ENCODE results near the gene EFNA5. TPM values are rescaled to one million over a fixed set of nuclear protein-coding genes. Genes with fewer than 3 reads are reported as not detected.

EFNA5 gene
- polyA plus RNA-seq, 1 donor (not counting 4 experiments of a cell fraction or from before 2014, with no cell fraction given): 4.8 TPM

- Histone ChIP-seq H3K9me3 (ENCODE audit: control insufficient read depth, low read depth, low read length) (no peaks in the 10 kb centered on the region), H3K4me2 (ENCODE audit: control insufficient read depth, extremely low read depth, insufficient read depth, low read depth, low read length) (no peak overlapping the region), H3K4me1 (ENCODE audit: control insufficient read depth, extremely low read depth, insufficient read depth, low read length) (peaks cover 43% of the 10 kb centered on the region), H3K9ac (ENCODE audit: control insufficient read depth, extremely low read depth, insufficient read depth, low read length) (no peak overlapping the region), H4K20me1 (ENCODE audit: control insufficient read depth, extremely low read depth, insufficient read depth, low read length) (no peaks in the 10 kb centered on the region), H3K4me3 (ENCODE audit: control insufficient read depth in 2 of 3, extremely low read depth in 1 of 3, insufficient read depth in 2 of 3, low read depth in 1 of 3, low read length in 3 of 3) (no peak overlapping the region), H3K27ac (ENCODE audit: control insufficient read depth, insufficient read depth, low read length) (no peak overlapping the region), H3K36me3 (ENCODE audit: control insufficient read depth in 2 of 2, extremely low read depth in 1 of 2, insufficient read depth in 2 of 2, low read length in 2 of 2) (no peaks in the 10 kb centered on the region), H2AFZ (ENCODE audit: control insufficient read depth, low read length) (no peak overlapping the region), H3K27me3 (ENCODE audit: control insufficient read depth, extremely low read depth, insufficient read depth, low read length) (no peaks in the 10 kb centered on the region), H3K79me2 (ENCODE audit: control insufficient read depth, insufficient read depth, low read length) (peaks cover 13% of the 10 kb centered on the region), H3K9me1 (ENCODE audit: control insufficient read depth, extremely low read depth, insufficient read depth, low read length) (no peaks in the 10 kb centered on the region)
- dilution Hi-C loops (cut with MboI; ENCODE audit: extremely low pct_ligation_motif_present, low sequenced_read_pairs): no loop called here
- FAIRE-seq: no peak
- no peak for TF ChIP-seq CTCF (optimal IDR thresholded peaks at IDR 0.05 in 1 of 3, IDR thresholded peaks at IDR 0.05 in 1 of 3, conservative IDR thresholded peaks at IDR 0.05 in 1 of 3; ENCODE audit: extremely low read depth in 1 of 3, insufficient read depth in 2 of 3, low read length in 3 of 3)
- TF ChIP-seq EZH2 (IDR thresholded peaks at IDR 0.05; ENCODE audit: low read length): no peak
- DNase-seq (ENCODE audit: low read depth, low spot score): no peak
These were observed 211.1 kb downstream of the EFNA5 start for GRCh38 chr5:107459605-107460004.

DNA sequence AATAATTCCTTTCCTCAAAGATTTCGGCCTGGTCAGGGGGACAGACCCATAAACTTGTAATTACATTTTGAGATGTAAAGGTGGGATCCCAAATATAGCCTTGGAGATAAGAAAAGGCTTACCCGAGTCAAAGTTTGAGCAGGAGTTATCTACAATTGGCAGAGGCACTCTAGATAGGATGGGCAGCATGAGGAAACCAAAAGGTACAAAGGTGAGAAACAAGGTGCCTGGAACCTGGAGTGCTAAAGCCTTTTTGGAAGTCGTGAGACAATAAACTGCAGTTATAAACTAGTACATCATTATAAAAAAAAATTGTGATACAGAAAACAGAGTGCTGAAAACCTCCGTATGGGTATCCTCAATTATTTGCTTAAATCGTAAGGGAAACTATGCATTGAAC is 212.4 kb downstream of the EFNA5 start:
- no peak overlapping the region for H3K27ac ChIP-seq (ENCODE audit: control insufficient read depth, insufficient read depth, low read length)
- H3K9me3 ChIP-seq (ENCODE audit: control insufficient read depth, low read depth, low read length): no peaks in the 10 kb centered on the region
- H3K4me2 ChIP-seq (ENCODE audit: control insufficient read depth, extremely low read depth, insufficient read depth, low read depth, low read length): no peak overlapping the region
- dilution Hi-C loops (cut with MboI; ENCODE audit: extremely low pct_ligation_motif_present, low sequenced_read_pairs): no loop called here
- H3K27me3 ChIP-seq (ENCODE audit: control insufficient read depth, extremely low read depth, insufficient read depth, low read length): no peaks in the 10 kb centered on the region
- no peak for FAIRE-seq
- H3K9ac ChIP-seq (ENCODE audit: control insufficient read depth, extremely low read depth, insufficient read depth, low read length): no peak overlapping the region
- no peaks in the 10 kb centered on the region for H4K20me1 ChIP-seq (ENCODE audit: control insufficient read depth, extremely low read depth, insufficient read depth, low read length)
- TF ChIP-seq CTCF (optimal IDR thresholded peaks at IDR 0.05 in 1 of 3, IDR thresholded peaks at IDR 0.05 in 1 of 3, conservative IDR thresholded peaks at IDR 0.05 in 1 of 3; ENCODE audit: extremely low read depth in 1 of 3, insufficient read depth in 2 of 3, low read length in 3 of 3) (no peak), EZH2 (IDR thresholded peaks at IDR 0.05; ENCODE audit: low read length) (no peak)
- H3K4me3 ChIP-seq (ENCODE audit: control insufficient read depth in 2 of 3, extremely low read depth in 1 of 3, insufficient read depth in 2 of 3, low read depth in 1 of 3, low read length in 3 of 3): no peak overlapping the region
- H3K4me1 ChIP-seq (ENCODE audit: control insufficient read depth, extremely low read depth, insufficient read depth, low read length): peaks cover 43% of the 10 kb centered on the region
- peaks cover 15% of the 10 kb centered on the region for H3K79me2 ChIP-seq (ENCODE audit: control insufficient read depth, insufficient read depth, low read length)
- H2AFZ ChIP-seq (ENCODE audit: control insufficient read depth, low read length): no peak overlapping the region
- no peaks in the 10 kb centered on the region for H3K9me1 ChIP-seq (ENCODE audit: control insufficient read depth, extremely low read depth, insufficient read depth, low read length)
- H3K36me3 ChIP-seq (ENCODE audit: control insufficient read depth in 2 of 2, extremely low read depth in 1 of 2, insufficient read depth in 2 of 2, low read length in 2 of 2): no peaks in the 10 kb centered on the region
- DNase-seq (ENCODE audit: low read depth, low spot score): no peak

Measured in keratinocyte (primary cell).